ENCODE data around the gene RAB10. TPM values are rescaled to one million over a fixed set of nuclear protein-coding genes. Genes with fewer than 3 reads are reported as not detected.
"Not testable (repeated sequence)": the region's sequence is repeated elsewhere in the genome, so short reads cannot be mapped to it uniquely, and the experiment has no call there.

Gene RAB10
- total RNA-seq, 2 donors from 2014 or later: 118 to 139 TPM

- H3K36me3 ChIP-seq: no peaks in the 10 kb centered on the region
- no peaks in the 10 kb centered on the region for H3K4me1 ChIP-seq (replicated peaks)
- WGBS: 97% methylated on average over 8 of the region's 8 CpGs
- TF ChIP-seq CTCF (IDR thresholded peaks at IDR 0.05) (no peak), POLR2A (IDR thresholded peaks at IDR 0.05) (no peak), POLR2AphosphoS5 (IDR thresholded peaks at IDR 0.05) (no peak)
- intact Hi-C loops (cut with DNase I): loop anchor here (5.0 kb wide), 1 partner anchor 150 kb away; no protein-coding TSS in a partner anchor
- no peaks in the 10 kb centered on the region for H3K27me3 ChIP-seq (replicated peaks; ENCODE audit: insufficient read depth)
- H3K9me3 ChIP-seq: no peaks in the 10 kb centered on the region
- no peak overlapping the region for H3K27ac ChIP-seq
- DNase-seq (ENCODE audit: low spot score): no peak
- no peak overlapping the region for H3K4me3 ChIP-seq
Measured at GRCh38 chr2:25992556-25992955, 41.3 kb upstream of the RAB10 start.

GRCh38 chr2:25993049-25993448 lies 40.8 kb upstream of the RAB10 start:
- intact Hi-C loops (cut with DNase I): loop anchor here (5.0 kb wide), 1 partner anchor 149 kb away; no protein-coding TSS in a partner anchor
- H3K4me3 ChIP-seq: no peak overlapping the region
- WGBS: 61% methylated on average over 5 of the region's 5 CpGs
- no peaks in the 10 kb centered on the region for H3K9me3 ChIP-seq
- no peak for DNase-seq (ENCODE audit: low spot score)
- H3K27me3 ChIP-seq (replicated peaks; ENCODE audit: insufficient read depth): no peaks in the 10 kb centered on the region
- H3K4me1 ChIP-seq (replicated peaks): no peaks in the 10 kb centered on the region
- no peaks in the 10 kb centered on the region for H3K36me3 ChIP-seq
- TF ChIP-seq POLR2A (IDR thresholded peaks at IDR 0.05): no peak
- TF ChIP-seq POLR2AphosphoS5 (IDR thresholded peaks at IDR 0.05): no peak
- no peak for TF ChIP-seq CTCF (IDR thresholded peaks at IDR 0.05)
- H3K27ac ChIP-seq: no peak overlapping the region

- no peaks in the 10 kb centered on the region for H3K27me3 ChIP-seq (replicated peaks; ENCODE audit: insufficient read depth)
- no peaks in the 10 kb centered on the region for H3K4me1 ChIP-seq (replicated peaks)
- 95% methylated on average over 15 of the region's 15 CpGs for WGBS
- DNase-seq (ENCODE audit: low spot score): no peak
- H3K4me3 ChIP-seq: no peak overlapping the region
- no peaks in the 10 kb centered on the region for H3K9me3 ChIP-seq
- H3K36me3 ChIP-seq: no peaks in the 10 kb centered on the region
- intact Hi-C loops (cut with DNase I): loop anchor here (5.0 kb wide), 1 partner anchor 148 kb away; no protein-coding TSS in a partner anchor
- TF ChIP-seq POLR2A (IDR thresholded peaks at IDR 0.05): no peak
- no peak overlapping the region for H3K27ac ChIP-seq
Measured at GRCh38 chr2:25994509-25994908, 39.4 kb upstream of the RAB10 start.

DNA sequence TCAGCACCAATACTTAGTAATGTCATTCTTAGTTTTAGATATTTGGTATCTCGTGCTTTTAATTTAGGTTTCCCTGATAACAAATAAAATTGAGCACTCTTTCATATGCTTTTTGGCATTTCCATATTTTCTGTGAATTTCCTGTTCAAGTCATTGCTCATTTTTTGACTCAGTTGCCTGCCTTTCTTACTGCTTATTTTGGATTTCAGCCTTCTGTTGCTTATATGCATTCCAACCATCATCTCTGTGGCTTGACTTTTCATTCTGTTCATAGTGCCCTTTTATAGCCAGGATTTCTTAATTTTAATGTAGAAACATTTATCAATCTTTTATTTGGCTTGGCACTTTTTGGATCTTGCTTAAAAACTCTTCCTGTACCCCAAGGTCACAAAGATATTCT lies 37.0 kb upstream of the RAB10 start:
- no peak for TF ChIP-seq POLR2A (IDR thresholded peaks at IDR 0.05)
- no peak for TF ChIP-seq CTCF (IDR thresholded peaks at IDR 0.05)
- TF ChIP-seq POLR2AphosphoS5 (IDR thresholded peaks at IDR 0.05): no peak
- DNase-seq (ENCODE audit: low spot score): no peak
- H3K27ac ChIP-seq: no peak overlapping the region
- H3K36me3 ChIP-seq: no peaks in the 10 kb centered on the region
- intact Hi-C loops (cut with DNase I): no loop called here
- no peak overlapping the region for H3K4me3 ChIP-seq
- H3K27me3 ChIP-seq (replicated peaks; ENCODE audit: insufficient read depth): no peaks in the 10 kb centered on the region
- WGBS: 96% methylated on average over 1 of the region's 1 CpG
- no peaks in the 10 kb centered on the region for H3K9me3 ChIP-seq
- peaks cover 1% of the 10 kb centered on the region for H3K4me1 ChIP-seq (replicated peaks)

GRCh38 chr2:25998816-25999383 lies 35.0 kb upstream of the RAB10 start:
- DNase-seq (ENCODE audit: low spot score); H3K27ac ChIP-seq; H3K27me3 ChIP-seq (replicated peaks; ENCODE audit: insufficient read depth); intact Hi-C loops (cut with DNase I); H3K4me3 ChIP-seq; H3K36me3 ChIP-seq; H3K9me3 ChIP-seq; H3K4me1 ChIP-seq (replicated peaks): not testable (repeated sequence)
- 96% methylated on average over 13 of the region's 13 CpGs for WGBS

- DNase-seq (ENCODE audit: low spot score); H3K27me3 ChIP-seq (replicated peaks; ENCODE audit: insufficient read depth); H3K4me1 ChIP-seq (replicated peaks); H3K36me3 ChIP-seq; intact Hi-C loops (cut with DNase I); H3K4me3 ChIP-seq; H3K9me3 ChIP-seq; H3K27ac ChIP-seq: not testable (repeated sequence)
- WGBS: 83% methylated on average over 7 of the region's 7 CpGs
Measured at GRCh38 chr2:25999406-25999805, 34.5 kb upstream of the RAB10 start.

All from prostate gland (tissue), 2 donors.